ENCODE measurements around the gene DUSP12. TPM values are rescaled to one million over a fixed set of nuclear protein-coding genes. Genes with fewer than 3 reads are reported as not detected.

Gene DUSP12
- total and polyA plus RNA-seq, 9 of the 15 experiments (the other 6 are each of a cell fraction or from before 2014, with no cell fraction given): 10.4 to 81.4 (median 43.6) TPM

GRCh38 chr1:161727256-161727924 lies 22.2 kb upstream of the DUSP12 start (continued):
- no peak for TF ChIP-seq MEIS2 (IDR thresholded peaks at IDR 0.05; ENCODE audit: partially characterized antibody)
- no peak for TF ChIP-seq TARDBP (IDR thresholded peaks at IDR 0.05)
- TF ChIP-seq CREM (IDR thresholded peaks at IDR 0.05; ENCODE audit: low read depth): 0 out of 2 replicates have a peak, but pooled peaks have one; percentile 5
- no peak for TF ChIP-seq CREB3 (tag; conservative IDR thresholded peaks at IDR 0.05; ENCODE audit: low read depth)
- TF ChIP-seq MCM7 (IDR thresholded peaks at IDR 0.05): no peak
- no peak for TF ChIP-seq IRF1 (CRISPR knock-in tag; IDR thresholded peaks at IDR 0.05; ENCODE audit: borderline replicate concordance)
- no peak for TF ChIP-seq RFX7 (CRISPR knock-in tag; IDR thresholded peaks at IDR 0.05)
- peak; percentile 68; the same call in 1 of the 2 replicates for TF ChIP-seq TOE1 (IDR thresholded peaks at IDR 0.05; ENCODE audit: borderline replicate concordance)
- TF ChIP-seq TOE1 (CRISPR knock-in tag; IDR thresholded peaks at IDR 0.05; ENCODE audit: borderline replicate concordance, low read depth): no peak
- TF ChIP-seq RBBP5 (IDR thresholded peaks at IDR 0.05; ENCODE audit: borderline replicate concordance, insufficient read depth, low read length, poor library complexity, severe bottlenecking): no peak
- no peak; the same call in 1 of the 2 replicates for TF ChIP-seq BRD4 (IDR thresholded peaks at IDR 0.05)
- no peak for TF ChIP-seq MLX (CRISPR knock-in tag; conservative IDR thresholded peaks at IDR 0.05)
- no peak for TF ChIP-seq FOXK2 (conservative IDR thresholded peaks at IDR 0.05 in 1 of 2, IDR thresholded peaks at IDR 0.05 in 1 of 2; ENCODE audit: low read depth in 2 of 2)
- no peak for TF ChIP-seq ZNF696 (CRISPR knock-in tag; conservative IDR thresholded peaks at IDR 0.05)
- 0 out of 2 replicates have a peak, but pooled peaks have one; percentile 13 for TF ChIP-seq RAD51 (IDR thresholded peaks at IDR 0.05; ENCODE audit: borderline replicate concordance, low read depth)
- TF ChIP-seq ZFP1 (CRISPR knock-in tag; IDR thresholded peaks at IDR 0.05): no peak
- no peak for TF ChIP-seq RFX5 (IDR thresholded peaks at IDR 0.05; ENCODE audit: low read depth, low read length)
- TF ChIP-seq PREB (CRISPR knock-in tag; IDR thresholded peaks at IDR 0.05): no peak
- TF ChIP-seq SIX5 (IDR thresholded peaks at IDR 0.05; ENCODE audit: borderline replicate concordance in 1 of 2, insufficient read depth in 1 of 2, low read depth in 1 of 2, low read length in 2 of 2): no peak
